Measurements from ENCODE around the gene MYEF2. TPM values are rescaled to one million over a fixed set of nuclear protein-coding genes. Genes with fewer than 3 reads are reported as not detected.

Gene MYEF2
- total and polyA plus RNA-seq, 4 donors, result 7.4 to 38.5 (median 17.5) TPM

- H3K27me3 ChIP-seq (ENCODE audit: control insufficient read depth in 3 of 3, insufficient read depth in 3 of 3, low read length in 2 of 3), result peaks cover 0 to 25% (median 18%) of the 10 kb centered on the region in 3 donors
- TF ChIP-seq, protein P1, sequence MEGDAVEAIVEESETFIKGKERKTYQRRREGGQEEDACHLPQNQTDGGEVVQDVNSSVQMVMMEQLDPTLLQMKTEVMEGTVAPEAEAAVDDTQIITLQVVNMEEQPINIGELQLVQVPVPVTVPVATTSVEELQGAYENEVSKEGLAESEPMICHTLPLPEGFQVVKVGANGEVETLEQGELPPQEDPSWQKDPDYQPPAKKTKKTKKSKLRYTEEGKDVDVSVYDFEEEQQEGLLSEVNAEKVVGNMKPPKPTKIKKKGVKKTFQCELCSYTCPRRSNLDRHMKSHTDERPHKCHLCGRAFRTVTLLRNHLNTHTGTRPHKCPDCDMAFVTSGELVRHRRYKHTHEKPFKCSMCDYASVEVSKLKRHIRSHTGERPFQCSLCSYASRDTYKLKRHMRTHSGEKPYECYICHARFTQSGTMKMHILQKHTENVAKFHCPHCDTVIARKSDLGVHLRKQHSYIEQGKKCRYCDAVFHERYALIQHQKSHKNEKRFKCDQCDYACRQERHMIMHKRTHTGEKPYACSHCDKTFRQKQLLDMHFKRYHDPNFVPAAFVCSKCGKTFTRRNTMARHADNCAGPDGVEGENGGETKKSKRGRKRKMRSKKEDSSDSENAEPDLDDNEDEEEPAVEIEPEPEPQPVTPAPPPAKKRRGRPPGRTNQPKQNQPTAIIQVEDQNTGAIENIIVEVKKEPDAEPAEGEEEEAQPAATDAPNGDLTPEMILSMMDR (IDR thresholded peaks at IDR 0.05; ENCODE audit: control extremely low read depth, extremely low read depth), result no peak
- H3K36me3 ChIP-seq (ENCODE audit: control insufficient read depth in 4 of 4, insufficient read depth in 4 of 4, low read length in 4 of 4), result no peaks in the 10 kb centered on the region
- H3K27ac ChIP-seq (ENCODE audit: low read depth in 1 of 2, low read length in 1 of 2), result no peak overlapping the region
- peak in 2 of 3 donors; percentile 2 to 3 for DNase-seq
- H3K4me3 ChIP-seq, result no peak overlapping the region
- H3K4me1 ChIP-seq (ENCODE audit: control insufficient read depth in 5 of 5, insufficient read depth in 5 of 5, low read length in 5 of 5), result peaks cover 0 to 7% (median 0%) of the 10 kb centered on the region in 5 donors
- 61 to 73% methylated on average over 2 of the region's 2 CpGs for WGBS, 2 donors
- H3K9ac ChIP-seq (ENCODE audit: insufficient read depth in 1 of 2, low read length in 2 of 2), result peak overlapping the region in 1 of 2 donors; percentile 67
- no peak for ATAC-seq (ENCODE audit: insufficient read depth, low FRiP score)
- no peaks in the 10 kb centered on the region for H3K9me3 ChIP-seq (ENCODE audit: control insufficient read depth in 4 of 4, insufficient read depth in 3 of 4, low read length in 3 of 4)
Measured at GRCh38 chr15:48176957-48177356, 1.1 kb downstream of the MYEF2 start.

- Histone ChIP-seq H3K27me3 (ENCODE audit: control insufficient read depth in 3 of 3, insufficient read depth in 3 of 3, low read length in 2 of 3) (peaks cover 0 to 23% (median 18%) of the 10 kb centered on the region in 3 donors), H3K4me3 (no peak overlapping the region), H3K4me1 (ENCODE audit: control insufficient read depth in 5 of 5, insufficient read depth in 5 of 5, low read length in 5 of 5) (peaks cover 0 to 7% (median 0%) of the 10 kb centered on the region in 5 donors), H3K9me3 (ENCODE audit: control insufficient read depth in 4 of 4, insufficient read depth in 3 of 4, low read length in 3 of 4) (no peaks in the 10 kb centered on the region), H3K27ac (ENCODE audit: low read depth in 1 of 2, low read length in 1 of 2) (no peak overlapping the region), H3K9ac (ENCODE audit: insufficient read depth in 1 of 2, low read length in 2 of 2) (no peak overlapping the region), H3K36me3 (ENCODE audit: control insufficient read depth in 4 of 4, insufficient read depth in 4 of 4, low read length in 4 of 4) (no peaks in the 10 kb centered on the region)
- 88 to 89% methylated on average over 4 of the region's 4 CpGs for WGBS, 2 donors
- ATAC-seq (ENCODE audit: insufficient read depth, low FRiP score), result no peak
- TF ChIP-seq, protein P1 (IDR thresholded peaks at IDR 0.05; ENCODE audit: control extremely low read depth, extremely low read depth), result no peak
- DNase-seq, result no peak
Measured at GRCh38 chr15:48176112-48176511, 2.0 kb downstream of the MYEF2 start.

DNA sequence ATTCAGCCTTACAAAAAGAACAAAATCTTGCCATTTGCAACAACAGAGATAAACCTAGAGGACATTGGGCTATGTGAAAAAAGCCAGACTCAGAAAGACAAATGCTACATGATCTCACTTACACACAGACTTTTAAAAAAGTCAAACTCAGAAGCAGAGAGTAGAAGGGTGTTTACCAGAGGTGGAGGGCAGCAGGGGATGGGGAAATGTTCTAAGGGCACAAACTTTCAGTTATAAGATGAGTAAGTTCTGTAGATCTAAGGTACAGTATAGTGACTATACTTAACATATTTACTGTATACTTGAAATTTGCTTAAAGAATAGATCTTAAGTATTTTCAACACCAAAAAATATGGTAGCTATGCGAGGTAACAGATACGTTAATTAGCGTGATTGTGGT, 3.0 kb downstream of the MYEF2 start:
- Histone ChIP-seq H3K9me3 (ENCODE audit: control insufficient read depth in 4 of 4, insufficient read depth in 3 of 4, low read length in 3 of 4) (no peaks in the 10 kb centered on the region), H3K27me3 (ENCODE audit: control insufficient read depth in 3 of 3, insufficient read depth in 3 of 3, low read length in 2 of 3) (peaks cover 0 to 20% (median 18%) of the 10 kb centered on the region in 3 donors), H3K27ac (ENCODE audit: low read depth in 1 of 2, low read length in 1 of 2) (no peak overlapping the region), H3K4me3 (no peak overlapping the region), H3K36me3 (ENCODE audit: control insufficient read depth in 4 of 4, insufficient read depth in 4 of 4, low read length in 4 of 4) (no peaks in the 10 kb centered on the region), H3K4me1 (ENCODE audit: control insufficient read depth in 5 of 5, insufficient read depth in 5 of 5, low read length in 5 of 5) (peaks cover 0 to 7% (median 0%) of the 10 kb centered on the region in 5 donors), H3K9ac (ENCODE audit: insufficient read depth in 1 of 2, low read length in 2 of 2) (no peak overlapping the region)
- ATAC-seq (ENCODE audit: insufficient read depth, low FRiP score), result no peak
- no peak for DNase-seq
- 96% methylated on average over 3 of the region's 3 CpGs for WGBS, 2 donors
- TF ChIP-seq, protein P1 (IDR thresholded peaks at IDR 0.05; ENCODE audit: control extremely low read depth, extremely low read depth), result no peak

- Histone ChIP-seq H3K4me3 (no peak overlapping the region), H3K9me3 (ENCODE audit: control insufficient read depth in 4 of 4, insufficient read depth in 3 of 4, low read length in 3 of 4) (no peaks in the 10 kb centered on the region), H3K27me3 (ENCODE audit: control insufficient read depth in 3 of 3, insufficient read depth in 3 of 3, low read length in 2 of 3) (no peaks in the 10 kb centered on the region), H3K36me3 (ENCODE audit: control insufficient read depth in 4 of 4, insufficient read depth in 4 of 4, low read length in 4 of 4) (no peaks in the 10 kb centered on the region), H3K27ac (ENCODE audit: low read depth in 1 of 2, low read length in 1 of 2) (no peak overlapping the region), H3K9ac (ENCODE audit: insufficient read depth in 1 of 2, low read length in 2 of 2) (no peak overlapping the region), H3K4me1 (ENCODE audit: control insufficient read depth in 5 of 5, insufficient read depth in 5 of 5, low read length in 5 of 5) (no peaks in the 10 kb centered on the region)
- no peak for ATAC-seq (ENCODE audit: insufficient read depth, low FRiP score)
- DNase-seq, result no peak
- WGBS, 2 donors, result 95% methylated on average over 1 of the region's 1 CpG
- TF ChIP-seq, protein P1 (IDR thresholded peaks at IDR 0.05; ENCODE audit: control extremely low read depth, extremely low read depth), result no peak
Measured at GRCh38 chr15:48170981-48171380, 7.1 kb downstream of the MYEF2 start.
